ENCODE measurements around the gene MMGT1. TPM values are rescaled to one million over a fixed set of nuclear protein-coding genes. Genes with fewer than 3 reads are reported as not detected.

MMGT1 gene
- total RNA-seq, 1 experiment from 2014 or later: 18.3 TPM

Other genes starting within 250 kb of the MMGT1 start
- gene CT45A3, start 205.8 kb downstream of the MMGT1 start, total RNA-seq (2022): not detected in 2 replicates
- gene CT45A5, start 188.5 kb downstream of the MMGT1 start, total RNA-seq (2022): not detected in 2 replicates
- not detected in 2 replicates for gene CT45A6, start 171.2 kb downstream of the MMGT1 start, total RNA-seq (2022)
- not detected in 2 replicates for gene CT45A2, start 154.0 kb downstream of the MMGT1 start, total RNA-seq (2022)
- gene CT45A7, start 136.7 kb downstream of the MMGT1 start, total RNA-seq (2022): not detected in 2 replicates
- gene CT45A8, start 119.5 kb downstream of the MMGT1 start, total RNA-seq (2022): not detected in 2 replicates
- not detected in 2 replicates for gene CT45A9, start 102.2 kb downstream of the MMGT1 start, total RNA-seq (2022)
- not detected in 2 replicates for gene CT45A10, start 80.5 kb downstream of the MMGT1 start, total RNA-seq (2022)
- not detected in 2 replicates for gene SAGE1, start 80.3 kb downstream of the MMGT1 start, total RNA-seq (2022)
- gene SLC9A6, start 11.4 kb upstream of the MMGT1 start, total RNA-seq (2022): 9.9 and 11.8 TPM in 2 replicates
- 0.16 TPM in 1 of 2 replicates, not detected in the other for gene FHL1, start 173.5 kb upstream of the MMGT1 start, total RNA-seq (2022)

Data from Caco-2 (cell line).